Measurements from ENCODE around the gene BDKRB2. TPM values are rescaled to one million over a fixed set of nuclear protein-coding genes. Genes with fewer than 3 reads are reported as not detected.

BDKRB2 gene
- total RNA-seq, 2 donors from 2014 or later = 1.1 to 3.8 TPM

GRCh38 chr14:96268431-96269358, 64.1 kb downstream of the BDKRB2 start:
- Mint-ChIP-seq H3K9me3 (peaks cover 24% of the 10 kb centered on the region), H3K4me1 (peaks cover 2% of the 10 kb centered on the region), H3K27me3 (ENCODE audit: insufficient read depth) (no peaks in the 10 kb centered on the region), H3K36me3 (ENCODE audit: low read depth) (peaks cover 4% of the 10 kb centered on the region), H3K4me3 (no peak overlapping the region), H3K27ac (no peak overlapping the region)
- no peak for TF ChIP-seq CTCF (conservative IDR thresholded peaks at IDR 0.05)
- Histone ChIP-seq H3K27me3 (ENCODE audit: control insufficient read depth, insufficient read depth, low read length, poor library complexity, severe bottlenecking) (no peaks in the 10 kb centered on the region), H3K36me3 (ENCODE audit: control insufficient read depth, insufficient read depth, low read length) (no peaks in the 10 kb centered on the region), H3K27ac (ENCODE audit: low read depth, low read length) (no peak overlapping the region), H3K4me3 (ENCODE audit: low read length) (no peak overlapping the region), H3K9ac (ENCODE audit: extremely low read depth, low read length, poor library complexity, severe bottlenecking) (no peak overlapping the region), H3K9me3 (ENCODE audit: control insufficient read depth, low read length) (peaks cover 21% of the 10 kb centered on the region), H3K4me1 (ENCODE audit: control insufficient read depth, insufficient read depth, low read length) (no peaks in the 10 kb centered on the region)
- DNase-seq = no peak
- 89 to 94% methylated on average over 15 to 22 of the region's 22 CpGs for WGBS, 2 experiments (ENCODE audit: insufficient coverage in 1 of 2, insufficient read length in 1 of 2)

- Histone ChIP-seq H3K9ac (ENCODE audit: extremely low read depth, low read length, poor library complexity, severe bottlenecking) (no peak overlapping the region), H3K4me1 (ENCODE audit: control insufficient read depth, insufficient read depth, low read length) (no peaks in the 10 kb centered on the region), H3K36me3 (ENCODE audit: control insufficient read depth, insufficient read depth, low read length) (no peaks in the 10 kb centered on the region), H3K4me3 (ENCODE audit: low read length) (no peak overlapping the region), H3K9me3 (ENCODE audit: control insufficient read depth, low read length) (peaks cover 21% of the 10 kb centered on the region), H3K27ac (ENCODE audit: low read depth, low read length) (no peak overlapping the region), H3K27me3 (ENCODE audit: control insufficient read depth, insufficient read depth, low read length, poor library complexity, severe bottlenecking) (no peaks in the 10 kb centered on the region)
- H3K27me3 Mint-ChIP-seq (ENCODE audit: insufficient read depth) = peaks cover 3% of the 10 kb centered on the region
- H3K27ac Mint-ChIP-seq = no peak overlapping the region
- H3K4me1 Mint-ChIP-seq = peaks cover 5% of the 10 kb centered on the region
- DNase-seq = no peak
- no peak overlapping the region for H3K4me3 Mint-ChIP-seq
- WGBS, 2 experiments (ENCODE audit: insufficient coverage in 1 of 2, insufficient read length in 1 of 2) = 92 to 94% methylated on average over 6 to 10 of the region's 10 CpGs
- H3K9me3 Mint-ChIP-seq = peaks cover 24% of the 10 kb centered on the region
- H3K36me3 Mint-ChIP-seq (ENCODE audit: low read depth) = peaks cover 4% of the 10 kb centered on the region
- no peak for TF ChIP-seq CTCF (conservative IDR thresholded peaks at IDR 0.05)
These were observed 64.7 kb downstream of the BDKRB2 start for GRCh38 chr14:96269359-96269710.

- 75 to 90% methylated on average over 6 to 8 of the region's 8 CpGs for WGBS, 2 experiments (ENCODE audit: insufficient coverage in 1 of 2, insufficient read length in 1 of 2)
- Histone ChIP-seq H3K27me3 (ENCODE audit: control insufficient read depth, insufficient read depth, low read length, poor library complexity, severe bottlenecking) (no peaks in the 10 kb centered on the region), H3K27ac (ENCODE audit: low read depth, low read length) (no peak overlapping the region), H3K4me3 (ENCODE audit: low read length) (no peak overlapping the region), H3K36me3 (ENCODE audit: control insufficient read depth, insufficient read depth, low read length) (no peaks in the 10 kb centered on the region), H3K9me3 (ENCODE audit: control insufficient read depth, low read length) (peaks cover 21% of the 10 kb centered on the region), H3K9ac (ENCODE audit: extremely low read depth, low read length, poor library complexity, severe bottlenecking) (no peak overlapping the region), H3K4me1 (ENCODE audit: control insufficient read depth, insufficient read depth, low read length) (no peaks in the 10 kb centered on the region)
- peaks cover 13% of the 10 kb centered on the region for H3K4me1 Mint-ChIP-seq
- no peak for TF ChIP-seq CTCF (conservative IDR thresholded peaks at IDR 0.05)
- no peak overlapping the region for H3K27ac Mint-ChIP-seq
- H3K4me3 Mint-ChIP-seq = no peak overlapping the region
- DNase-seq = no peak
- peaks cover 4% of the 10 kb centered on the region for H3K36me3 Mint-ChIP-seq (ENCODE audit: low read depth)
- H3K9me3 Mint-ChIP-seq = peaks cover 24% of the 10 kb centered on the region
- H3K27me3 Mint-ChIP-seq (ENCODE audit: insufficient read depth) = peaks cover 3% of the 10 kb centered on the region
These were observed 66.2 kb downstream of the BDKRB2 start for GRCh38 chr14:96270565-96271420.
